A549 (cell line): ENCODE results near the gene ARFRP1. TPM values are rescaled to one million over a fixed set of nuclear protein-coding genes. Genes with fewer than 3 reads are reported as not detected.

Experiments
- ATAC-seq, 2 experiments: fragments of 200-7000 bp in 1 of 2; fragments of >200 bp in 1 of 2; cut with Nextera tagmentation in 1 of 2; cut with Tn5 transposase in 1 of 2; 3 replicates each; pipeline versions ENCODE4 v1.8.0 to v1.9.1; 2018 to 2020; ENCODE audit warnings: mild to moderate bottlenecking in 1 of 2, moderate library complexity in 1 of 2
- CTCF ChIA-PET: fragments of 300-600 bp; sonication (Branson Sonifier 250); formaldehyde crosslinking; extraction: SDS; loops from one replicate; lab custom pipeline; 2021; ENCODE audit warnings: antibody characterized with exemption, inconsistent platforms; lab: Yijun Ruan, JAX
- POLR2A ChIA-PET: fragments of 350-600 bp; formaldehyde crosslinking; extraction: SDS; loops from one replicate; lab custom pipeline; 2021; ENCODE audit warnings: antibody characterized with exemption, inconsistent platforms; lab: Yijun Ruan, JAX
- DNase-seq, 2 experiments: peaks; one replicate each; pipeline versions ENCODE4 v3.0.0 to v3.0.0-alpha.2; 2011 to 2016; ENCODE audit warnings: low read depth in 1 of 2, low spot score in 1 of 2
- FAIRE-seq: peaks from 2 replicates; lab custom pipeline; 2011; peaks lifted over from hg19 to GRCh38; lab: Jason Lieb, UNC
- H3K27ac ChIP-seq, 2 experiments: fragments of >200 bp; sonication (Bioruptor Twin); formaldehyde crosslinking; 3 replicates each; pipeline ENCODE4 v1.5.1; 2016 to 2017
- H3K4me1 ChIP-seq: fragments of >200 bp; sonication (Bioruptor Twin); formaldehyde crosslinking; 3 replicates; pipeline ENCODE4 v1.6.1; 2016
- H3K4me2 ChIP-seq: fragments of >200 bp; sonication (Bioruptor Twin); formaldehyde crosslinking; 3 replicates; pipeline ENCODE4 v1.6.1; 2016
- H3K4me3 ChIP-seq: fragments of >200 bp; sonication (Bioruptor Twin); formaldehyde crosslinking; 3 replicates; pipeline ENCODE4 v1.5.1; 2016
- H3K9me3 ChIP-seq: fragments of >200 bp; sonication (Bioruptor Twin); formaldehyde crosslinking; 3 replicates; pipeline ENCODE4 v1.6.1; 2016
- BHLHE40 ChIP-seq: IDR thresholded peaks from 2 replicates; pipeline ENCODE4 v1.6.1; 2012; ENCODE audit warnings: low read depth, low read length, inconsistent platforms
- EHF ChIP-seq: fragments of 250-450 bp; sonication (Bioruptor Pico); IDR thresholded peaks from 2 replicates; pipeline ENCODE4 v1.5.0; 2020; ENCODE audit warnings: mild to moderate bottlenecking
- FOSB ChIP-seq: fragments of 250-450 bp; sonication (Bioruptor Pico); IDR thresholded peaks from 2 replicates; pipeline ENCODE4 v1.5.0; 2020; ENCODE audit warnings: mild to moderate bottlenecking, moderate library complexity
- FOXS1 ChIP-seq: fragments of 250-450 bp; sonication (Bioruptor Pico); IDR thresholded peaks from 2 replicates; pipeline ENCODE4 v1.5.0; 2020; ENCODE audit warnings: mild to moderate bottlenecking, moderate library complexity
- GATA3 ChIP-seq: IDR thresholded peaks from 2 replicates; pipeline ENCODE4 v1.6.1; 2012; ENCODE audit warnings: borderline replicate concordance
- HOXB5 ChIP-seq: fragments of 250-450 bp; sonication (Bioruptor Pico); IDR thresholded peaks from 2 replicates; pipeline ENCODE4 v1.5.0; 2020; ENCODE audit warnings: mild to moderate bottlenecking, moderate library complexity
- MAFK ChIP-seq: fragments of 450-650 bp; IDR thresholded peaks from 2 replicates; pipeline ENCODE4 v1.6.1; 2014; ENCODE audit not compliant: partially characterized antibody
- NFE2L2 ChIP-seq: fragments of 150-350 bp; conservative IDR thresholded peaks from 2 replicates; pipeline ENCODE4 v1.6.1; 2014; ENCODE audit warnings: low read length
- PHF8 ChIP-seq: fragments of 200-600 bp; sonication (generic); IDR thresholded peaks from 2 replicates; pipeline ENCODE4 v1.6.1; 2016; ENCODE audit warnings: low read depth, mild to moderate bottlenecking, antibody characterized with exemption, moderate library complexity, borderline replicate concordance
- POLR2A ChIP-seq: IDR thresholded peaks from 2 replicates; pipeline ENCODE4 v1.6.1; 2012; ENCODE audit warnings: mild to moderate bottlenecking, low read length
- RAD21 ChIP-seq, 2 experiments: fragments of >200 bp in 1 of 2; sonication (Bioruptor Twin) in 1 of 2; formaldehyde crosslinking in 1 of 2; IDR thresholded peaks in 1 of 2; conservative IDR thresholded peaks in 1 of 2; 2 replicates in 1 of 2; 3 replicates in 1 of 2; pipeline ENCODE4 v1.6.1; 2012 to 2018; ENCODE audit warnings: inconsistent platforms in 1 of 2
- WGBS: methylation state at CpG from one replicate; pipeline ENCODE4 v1.1.6; 2017; ENCODE audit errors: missing lambda C conversion rate; 5-methylcytosine and 5-hydroxymethylcytosine counted together
- polyA plus RNA-seq, 4 experiments: library from polyadenylated mRNA; depleted of rRNA in 3 of 4; stranded (reverse); fragments of >200 nt; fragmentation: RNase III in 1 of 4; extraction: RNeasy Plus Mini Kit Qiagen cat#74134 plus additional on column Dnase treatment in 1 of 4; gene quantifications; 2 replicates in 3 of 4; 3 replicates in 1 of 4; pipeline ENCODE4 v1.2.3, GENCODE V29; 2011 to 2017
- TF ChIP-seq, protein P1 (sequence below): fragments of 250-450 bp; sonication (Bioruptor Pico); IDR thresholded peaks from 2 replicates; pipeline ENCODE4 v1.5.0; 2021; ENCODE audit warnings: mild to moderate bottlenecking, moderate library complexity, borderline replicate concordance
- TF ChIP-seq, protein P2 (sequence below): IDR thresholded peaks from 2 replicates; pipeline ENCODE4 v1.6.1; 2012
- TF ChIP-seq, protein P3 (sequence below): fragments of >200 bp; sonication (Bioruptor Twin); formaldehyde crosslinking; IDR thresholded peaks from 3 replicates; pipeline ENCODE4 v1.5.1; 2016

ARFRP1 gene
- polyA plus RNA-seq, 2 of the 4 experiments (the other 2 are of a cell fraction), result 25.1 to 29.7 TPM

DNA sequence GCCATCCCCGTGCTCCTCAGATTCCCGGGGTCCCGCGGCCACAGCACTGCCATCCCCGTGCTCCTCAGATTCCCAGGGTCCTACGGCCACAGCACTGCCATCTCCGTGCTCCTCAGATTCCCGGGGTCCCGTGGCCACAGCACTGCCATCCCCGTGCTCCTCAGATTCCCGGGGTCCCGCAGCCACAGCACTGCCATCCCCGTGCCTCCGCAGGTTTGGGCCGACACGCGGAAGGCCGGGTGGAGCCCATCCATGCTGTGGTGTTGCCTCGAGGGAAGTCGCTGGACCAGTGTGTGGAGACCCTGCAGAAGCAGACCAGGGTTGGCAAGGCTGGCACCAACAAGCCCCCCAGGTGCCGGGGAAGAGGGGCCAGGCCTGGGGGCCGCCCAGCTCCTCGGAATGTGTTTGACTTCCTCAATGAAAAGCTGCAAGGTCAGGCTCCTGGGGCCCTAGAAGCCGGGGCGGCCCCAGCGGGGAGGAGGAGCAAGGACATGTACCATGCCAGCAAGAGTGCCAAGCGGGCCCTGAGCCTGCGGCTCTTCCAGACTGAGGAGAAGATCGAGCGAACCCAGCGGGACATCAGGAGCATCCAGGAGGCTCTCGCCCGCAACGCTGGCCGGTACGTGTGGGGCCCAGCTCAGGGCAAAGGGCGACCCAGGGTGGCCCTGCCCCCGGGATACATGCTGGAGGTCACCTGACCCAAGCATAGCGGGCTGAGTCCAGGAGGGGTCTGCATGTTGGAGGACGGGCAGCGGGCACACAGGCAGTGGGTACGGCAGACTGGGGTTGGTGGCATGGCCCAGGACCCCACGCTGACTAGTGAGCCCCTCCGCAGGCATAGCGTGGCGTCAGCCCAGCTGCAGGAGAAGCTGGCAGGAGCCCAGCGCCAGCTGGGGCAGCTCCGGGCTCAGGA, 27.4 kb upstream of the ARFRP1 start:
- no peak for ATAC-seq
- H3K9me3 ChIP-seq, result no peaks in the 10 kb centered on the region
- no peak overlapping the region for H3K27ac ChIP-seq
- POLR2A ChIA-PET, result no interaction called here
- 90% methylated on average over 43 of the region's 48 CpGs for WGBS
- CTCF ChIA-PET, result interaction anchor here (0.8 to 1.8 kb wide), 6 partner anchors 13 to 197 kb away, joined by 3 to 7 read pairs (median 4); partner anchors contain the start of genes PTK6 and TPD52L2
- TF ChIP-seq, protein P1, sequence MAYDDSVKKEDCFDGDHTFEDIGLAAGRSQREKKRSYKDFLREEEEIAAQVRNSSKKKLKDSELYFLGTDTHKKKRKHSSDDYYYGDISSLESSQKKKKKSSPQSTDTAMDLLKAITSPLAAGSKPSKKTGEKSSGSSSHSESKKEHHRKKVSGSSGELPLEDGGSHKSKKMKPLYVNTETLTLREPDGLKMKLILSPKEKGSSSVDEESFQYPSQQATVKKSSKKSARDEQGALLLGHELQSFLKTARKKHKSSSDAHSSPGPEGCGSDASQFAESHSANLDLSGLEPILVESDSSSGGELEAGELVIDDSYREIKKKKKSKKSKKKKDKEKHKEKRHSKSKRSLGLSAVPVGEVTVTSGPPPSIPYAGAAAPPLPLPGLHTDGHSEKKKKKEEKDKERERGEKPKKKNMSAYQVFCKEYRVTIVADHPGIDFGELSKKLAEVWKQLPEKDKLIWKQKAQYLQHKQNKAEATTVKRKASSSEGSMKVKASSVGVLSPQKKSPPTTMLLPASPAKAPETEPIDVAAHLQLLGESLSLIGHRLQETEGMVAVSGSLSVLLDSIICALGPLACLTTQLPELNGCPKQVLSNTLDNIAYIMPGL (CRISPR knock-in tag), result no peak
- TF ChIP-seq POLR2A, result no peak
- TF ChIP-seq, all 56 proteins: peak for 0
- DNase-seq, result no peak
- no peak overlapping the region for H3K4me3 ChIP-seq
- no peak for FAIRE-seq
- H3K4me1 ChIP-seq, result peaks cover 5% of the 10 kb centered on the region
- H3K4me2 ChIP-seq, result no peak overlapping the region

DNA sequence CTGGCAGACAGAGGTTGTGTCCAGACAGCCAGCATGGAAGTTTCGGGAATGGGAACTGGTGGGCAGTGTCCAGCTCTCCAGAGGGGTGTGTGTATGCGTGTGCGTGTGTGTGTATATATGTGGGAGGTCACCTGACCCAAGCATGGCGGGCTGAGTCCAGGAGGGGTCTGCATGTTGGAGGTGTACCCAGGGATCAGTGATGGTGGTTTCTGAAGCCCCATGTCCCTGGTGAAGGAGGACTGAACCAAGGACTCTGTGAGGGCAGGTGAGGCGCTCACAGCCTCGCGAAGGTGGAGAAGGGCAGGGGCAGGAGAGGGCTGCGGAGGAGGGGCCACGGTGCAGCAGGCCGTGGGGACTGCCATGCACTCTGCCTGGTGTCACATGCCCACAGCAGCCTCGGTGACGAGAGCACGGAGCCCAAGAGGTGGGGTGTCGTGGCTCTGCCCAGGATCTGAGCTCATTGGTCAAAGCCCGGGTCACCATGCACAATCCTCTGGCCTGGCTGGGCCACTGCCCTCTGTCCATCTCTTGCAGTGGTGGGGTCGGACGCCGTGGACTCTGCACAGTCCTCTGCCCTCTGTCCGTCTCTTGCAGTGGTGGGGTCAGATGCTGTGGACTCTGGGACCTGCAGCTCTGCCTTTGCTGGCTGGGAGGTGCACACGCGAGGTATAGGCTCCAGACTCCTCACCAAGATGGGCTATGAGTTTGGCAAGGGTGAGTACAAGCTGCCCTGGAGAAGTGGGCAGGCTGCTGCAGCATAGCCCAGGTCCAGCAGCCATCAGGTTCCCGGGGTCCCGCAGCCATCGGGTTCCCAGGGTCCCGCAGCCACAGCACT, 26.6 kb upstream of the ARFRP1 start:
- ChIA-PET CTCF (interaction anchor here (0.8 to 1.8 kb wide), 4 partner anchors 12 to 196 kb away, joined by 3 to 6 read pairs (median 3); partner anchors contain the start of gene PTK6), POLR2A (no interaction called here)
- no peak overlapping the region for H3K4me2 ChIP-seq
- ATAC-seq (no peak), DNase-seq (no peak), FAIRE-seq (no peak)
- H3K27ac ChIP-seq, result no peak overlapping the region
- H3K9me3 ChIP-seq, result no peaks in the 10 kb centered on the region
- peaks cover 5% of the 10 kb centered on the region for H3K4me1 ChIP-seq
- WGBS, result 89% methylated on average over 23 of the region's 25 CpGs
- no peak overlapping the region for H3K4me3 ChIP-seq
- TF ChIP-seq, protein P2, sequence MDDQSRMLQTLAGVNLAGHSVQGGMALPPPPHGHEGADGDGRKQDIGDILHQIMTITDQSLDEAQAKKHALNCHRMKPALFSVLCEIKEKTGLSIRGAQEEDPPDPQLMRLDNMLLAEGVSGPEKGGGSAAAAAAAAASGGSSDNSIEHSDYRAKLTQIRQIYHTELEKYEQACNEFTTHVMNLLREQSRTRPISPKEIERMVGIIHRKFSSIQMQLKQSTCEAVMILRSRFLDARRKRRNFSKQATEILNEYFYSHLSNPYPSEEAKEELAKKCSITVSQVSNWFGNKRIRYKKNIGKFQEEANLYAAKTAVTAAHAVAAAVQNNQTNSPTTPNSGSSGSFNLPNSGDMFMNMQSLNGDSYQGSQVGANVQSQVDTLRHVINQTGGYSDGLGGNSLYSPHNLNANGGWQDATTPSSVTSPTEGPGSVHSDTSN, result no peak
- no peak for TF ChIP-seq FOXS1 (CRISPR knock-in tag)
- TF ChIP-seq, protein P3, sequence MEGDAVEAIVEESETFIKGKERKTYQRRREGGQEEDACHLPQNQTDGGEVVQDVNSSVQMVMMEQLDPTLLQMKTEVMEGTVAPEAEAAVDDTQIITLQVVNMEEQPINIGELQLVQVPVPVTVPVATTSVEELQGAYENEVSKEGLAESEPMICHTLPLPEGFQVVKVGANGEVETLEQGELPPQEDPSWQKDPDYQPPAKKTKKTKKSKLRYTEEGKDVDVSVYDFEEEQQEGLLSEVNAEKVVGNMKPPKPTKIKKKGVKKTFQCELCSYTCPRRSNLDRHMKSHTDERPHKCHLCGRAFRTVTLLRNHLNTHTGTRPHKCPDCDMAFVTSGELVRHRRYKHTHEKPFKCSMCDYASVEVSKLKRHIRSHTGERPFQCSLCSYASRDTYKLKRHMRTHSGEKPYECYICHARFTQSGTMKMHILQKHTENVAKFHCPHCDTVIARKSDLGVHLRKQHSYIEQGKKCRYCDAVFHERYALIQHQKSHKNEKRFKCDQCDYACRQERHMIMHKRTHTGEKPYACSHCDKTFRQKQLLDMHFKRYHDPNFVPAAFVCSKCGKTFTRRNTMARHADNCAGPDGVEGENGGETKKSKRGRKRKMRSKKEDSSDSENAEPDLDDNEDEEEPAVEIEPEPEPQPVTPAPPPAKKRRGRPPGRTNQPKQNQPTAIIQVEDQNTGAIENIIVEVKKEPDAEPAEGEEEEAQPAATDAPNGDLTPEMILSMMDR, result no peak

DNA sequence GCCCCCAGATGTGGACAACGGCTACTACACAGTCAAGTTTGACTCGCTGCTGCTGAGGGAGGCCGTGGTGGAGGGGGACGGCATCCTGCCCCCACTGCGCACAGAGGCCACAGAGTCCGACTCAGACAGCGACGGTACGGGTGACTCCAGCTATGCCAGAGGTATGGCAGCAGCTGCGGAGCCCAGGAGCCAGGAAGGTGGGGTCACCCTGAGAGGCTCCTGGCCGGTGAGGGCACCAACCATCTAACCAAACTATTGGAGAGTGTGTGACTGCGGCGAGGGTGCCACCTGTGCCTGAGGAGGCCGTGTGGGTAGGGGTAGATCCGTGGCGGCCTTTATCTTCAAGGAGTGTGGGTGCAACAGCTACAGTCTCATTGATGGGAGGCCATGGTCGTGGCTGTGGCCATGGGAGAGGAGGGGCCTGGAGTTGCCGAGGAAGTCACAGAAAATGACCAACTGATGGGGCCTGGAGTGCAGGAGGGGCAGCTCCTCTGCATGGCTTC, 25.9 kb upstream of the ARFRP1 start:
- ChIA-PET CTCF (interaction anchor here (1.1 to 1.8 kb wide), 2 partner anchors 62 to 196 kb away, joined by 3 to 6 read pairs; partner anchors contain the start of gene PTK6), POLR2A (no interaction called here)
- no peak overlapping the region for H3K27ac ChIP-seq
- FAIRE-seq (no peak), ATAC-seq (no peak), DNase-seq (no peak)
- no peak overlapping the region for H3K4me3 ChIP-seq
- TF ChIP-seq PHF8, result no peak
- TF ChIP-seq FOSB, result no peak
- TF ChIP-seq NFE2L2, result no peak
- no peak for TF ChIP-seq MAFK
- no peak for TF ChIP-seq RAD21 (conservative IDR thresholded peaks at IDR 0.05 in 1 of 2, IDR thresholded peaks at IDR 0.05 in 1 of 2)
- no peak for TF ChIP-seq HOXB5 (CRISPR knock-in tag)
- no peak for TF ChIP-seq GATA3
- TF ChIP-seq, protein P1 (CRISPR knock-in tag), result no peak
- no peak for TF ChIP-seq EHF (CRISPR knock-in tag)
- no peak for TF ChIP-seq BHLHE40
- H3K4me1 ChIP-seq, result no peaks in the 10 kb centered on the region
- H3K4me2 ChIP-seq, result no peak overlapping the region
- H3K9me3 ChIP-seq, result no peaks in the 10 kb centered on the region
- WGBS, result 95% methylated on average over 18 of the region's 18 CpGs
